Measurements from ENCODE around the gene RRM2.

Gene RRM2

GRCh38 chr2:10158681-10159080 lies 36.1 kb downstream of the RRM2 start:
- DNase-seq (ENCODE audit: low read depth): no peak

- no peak for DNase-seq (ENCODE audit: low read depth)
These were observed 36.5 kb downstream of the RRM2 start for GRCh38 chr2:10159086-10159485.

- DNase-seq (ENCODE audit: low read depth): no peak
These were observed 37.1 kb downstream of the RRM2 start for GRCh38 chr2:10159581-10160131.

GRCh38 chr2:10160203-10160955 lies 37.8 kb downstream of the RRM2 start:
- no peak for DNase-seq (ENCODE audit: low read depth)

- DNase-seq (ENCODE audit: low read depth): no peak
These were observed 38.8 kb downstream of the RRM2 start for GRCh38 chr2:10161206-10161931.

GRCh38 chr2:10161961-10162441 lies 39.5 kb downstream of the RRM2 start:
- no peak for DNase-seq (ENCODE audit: low read depth)

- DNase-seq (ENCODE audit: low read depth): no peak
These were observed 40.3 kb downstream of the RRM2 start for GRCh38 chr2:10162586-10163497.

- no peak for DNase-seq (ENCODE audit: low read depth)
These were observed 41.3 kb downstream of the RRM2 start for GRCh38 chr2:10163498-10164486.

- no peak for DNase-seq (ENCODE audit: low read depth)
These were observed 42.1 kb downstream of the RRM2 start for GRCh38 chr2:10164601-10165000.

GRCh38 chr2:10165282-10165681 lies 42.7 kb downstream of the RRM2 start:
- no peak for DNase-seq (ENCODE audit: low read depth)

- no peak for DNase-seq (ENCODE audit: low read depth)
These were observed 43.5 kb downstream of the RRM2 start for GRCh38 chr2:10165861-10166675.

GRCh38 chr2:10166676-10167292 lies 44.2 kb downstream of the RRM2 start:
- DNase-seq (ENCODE audit: low read depth): no peak

GRCh38 chr2:10167316-10167715 lies 44.8 kb downstream of the RRM2 start:
- no peak for DNase-seq (ENCODE audit: low read depth)

GRCh38 chr2:10168221-10168620 lies 45.7 kb downstream of the RRM2 start:
- no peak for DNase-seq (ENCODE audit: low read depth)

GRCh38 chr2:10169053-10169578 lies 46.6 kb downstream of the RRM2 start:
- no peak for DNase-seq (ENCODE audit: low read depth)

GRCh38 chr2:10169581-10169980 lies 47.0 kb downstream of the RRM2 start:
- DNase-seq (ENCODE audit: low read depth): no peak

GRCh38 chr2:10170256-10170655 lies 47.7 kb downstream of the RRM2 start:
- DNase-seq (ENCODE audit: low read depth): no peak

GRCh38 chr2:10171006-10171800 lies 48.7 kb downstream of the RRM2 start:
- DNase-seq (ENCODE audit: low read depth): no peak

Data from stimulated activated CD8-positive, alpha-beta memory T cell treated with anti-CD3 and anti-CD28 coated beads, Interleukin-12 subunit alpha, Interleukin-12 subunit beta, amount 100 ng/mL, for 4 hours (primary cell).